Smooth muscle cell (in vitro differentiated cells): ENCODE data around the gene FXYD7. TPM values are rescaled to one million over a fixed set of nuclear protein-coding genes. Genes with fewer than 3 reads are reported as not detected.

Source experiments
- DNase-seq: peaks from one replicate; lab custom pipeline; 2025; ENCODE audit not compliant: unreplicated experiment; lab: John Stamatoyannopoulos, UW
- H2AFZ ChIP-seq: fragments of 200-600 bp; sonication (generic); 2 replicates; pipeline ENCODE4 v1.6.0; 2016; ENCODE audit warnings: antibody characterized with exemption, low read depth, mild to moderate bottlenecking
- H3F3A ChIP-seq: fragments of 200-600 bp; sonication (generic); 2 replicates; pipeline ENCODE4 v1.6.0; 2017; ENCODE audit warnings: antibody characterized with exemption, low read depth
- H3K27ac ChIP-seq: fragments of 200-600 bp; sonication (generic); 2 replicates; pipeline ENCODE4 v1.5.1; 2016; ENCODE audit warnings: low read depth, mild to moderate bottlenecking
- H3K27me3 ChIP-seq: fragments of 200-600 bp; sonication (generic); 2 replicates; pipeline ENCODE4 v1.6.1; 2016; ENCODE audit warnings: low read depth, mild to moderate bottlenecking
- H3K36me3 ChIP-seq: fragments of 200-600 bp; sonication (generic); 2 replicates; pipeline ENCODE4 v1.5.1; 2016; ENCODE audit warnings: low read depth
- H3K4me1 ChIP-seq: fragments of 200-600 bp; sonication (generic); 2 replicates; pipeline ENCODE4 v1.5.1; 2016; ENCODE audit warnings: low read depth
- H3K4me2 ChIP-seq: fragments of 200-600 bp; sonication (generic); 2 replicates; pipeline ENCODE4 v1.6.0; 2016; ENCODE audit warnings: mild to moderate bottlenecking
- H3K4me3 ChIP-seq: fragments of 200-600 bp; sonication (generic); 2 replicates; pipeline ENCODE4 v1.5.1; 2016; ENCODE audit warnings: mild to moderate bottlenecking
- H3K79me2 ChIP-seq: fragments of 200-600 bp; sonication (generic); 2 replicates; pipeline ENCODE4 v1.6.0; 2016; ENCODE audit warnings: low read depth, mild to moderate bottlenecking
- H3K9ac ChIP-seq: fragments of 200-600 bp; sonication (generic); 2 replicates; pipeline ENCODE4 v1.6.0; 2016; ENCODE audit warnings: low read depth
- H3K9me3 ChIP-seq: fragments of 200-600 bp; sonication (generic); replicated peaks from 2 replicates; pipeline ENCODE4 v1.5.1; 2016; ENCODE audit warnings: low read depth
- H4K20me1 ChIP-seq: fragments of 200-600 bp; sonication (generic); 2 replicates; pipeline ENCODE4 v1.6.0; 2016; ENCODE audit warnings: low read depth
- CTCF ChIP-seq: fragments of 200-600 bp; sonication (generic); IDR thresholded peaks from 2 replicates; pipeline ENCODE4 v1.5.1; 2017; ENCODE audit warnings: borderline replicate concordance, mild to moderate bottlenecking, antibody characterized with exemption; ENCODE audit not compliant: insufficient read depth, poor library complexity, severe bottlenecking
- WGBS: methylation state at CpG from one replicate; pipeline ENCODE4 v1.1.7; 2016; ENCODE audit warnings: low lambda C conversion rate; 5-methylcytosine and 5-hydroxymethylcytosine counted together
- polyA plus RNA-seq: library from polyadenylated mRNA; unstranded; fragments of >200 nt; fragmentation: Nextera tagmentation; extraction: Ambion mirVana; gene quantifications from 2 replicates; pipeline ENCODE4 v1.2.1, GENCODE V29; 2016
- total RNA-seq: library from RNA; depleted of rRNA; stranded (reverse); fragments of >200 nt; gene quantifications from 2 replicates; pipeline ENCODE4 v1.2.3, GENCODE V29; 2014

Gene FXYD7
- total and polyA plus RNA-seq, 2 experiments from 2014 or later: not detected

GRCh38 chr19:35136977-35137702, 5.9 kb upstream of the FXYD7 start:
- H3K9ac ChIP-seq: no peak overlapping the region
- no peaks in the 10 kb centered on the region for H4K20me1 ChIP-seq
- H3K27ac ChIP-seq: no peak overlapping the region
- DNase-seq: no peak
- H3F3A ChIP-seq: no peaks in the 10 kb centered on the region
- H3K79me2 ChIP-seq: no peaks in the 10 kb centered on the region
- WGBS: 80% methylated on average over 9 of the region's 9 CpGs
- TF ChIP-seq CTCF: no peak
- no peaks in the 10 kb centered on the region for H3K9me3 ChIP-seq
- no peaks in the 10 kb centered on the region for H3K36me3 ChIP-seq
- peaks cover 20% of the 10 kb centered on the region for H3K4me1 ChIP-seq
- no peak overlapping the region for H3K4me3 ChIP-seq
- H2AFZ ChIP-seq: no peak overlapping the region
- peaks cover 9% of the 10 kb centered on the region for H3K27me3 ChIP-seq
- no peak overlapping the region for H3K4me2 ChIP-seq

DNA sequence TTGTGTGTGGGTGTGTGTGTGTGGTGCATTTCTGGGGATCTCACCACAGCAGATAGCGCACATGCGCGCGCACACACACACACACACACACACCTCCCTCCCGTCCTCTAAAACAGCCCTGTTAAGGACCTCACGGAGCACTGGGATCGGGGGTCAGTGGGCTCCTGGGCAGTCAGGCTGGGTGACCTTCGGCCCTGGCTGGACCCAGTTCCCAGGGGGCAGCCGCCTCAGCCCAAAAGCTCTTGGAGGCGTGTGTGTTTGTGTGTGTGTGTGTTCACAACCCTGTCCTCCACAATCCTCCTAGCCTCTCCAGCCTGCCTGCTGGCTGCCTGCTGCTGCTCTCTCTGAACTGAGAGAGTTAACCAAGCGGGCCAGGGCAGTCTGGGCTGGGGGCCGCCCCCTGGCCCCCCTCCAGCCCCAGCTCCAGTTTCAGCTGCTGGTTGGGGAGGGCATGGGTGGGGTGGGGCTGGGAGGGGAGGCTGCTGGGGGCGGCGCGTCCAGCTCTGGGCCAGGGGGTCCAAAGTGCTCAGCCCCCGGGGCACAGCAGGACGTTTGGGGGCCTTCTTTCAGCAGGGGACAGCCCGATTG, 4.7 kb upstream of the FXYD7 start, which contains the start of gene FXYD1:
TSS of gene FXYD1 (plus strand) at position 520 of the 588 bp plus-strand sequence. CDS start 1,256 bp downstream, outside the sequence.
- H3K4me2 ChIP-seq: no peak within 1 kb of the TSS
- peaks cover 21% of the 10 kb centered on the region for H3K27me3 ChIP-seq
- peaks cover 20% of the 10 kb centered on the region for H3K4me1 ChIP-seq
- H3F3A ChIP-seq: no peaks in the 10 kb centered on the region
- no peaks in the 10 kb centered on the region for H3K9me3 ChIP-seq
- no peak within 1 kb of the TSS for H3K9ac ChIP-seq
- 87% methylated on average over 14 of the region's 18 CpGs for WGBS
- no peaks in the 10 kb centered on the region for H3K36me3 ChIP-seq
- H4K20me1 ChIP-seq: no peaks in the 10 kb centered on the region
- H3K27ac ChIP-seq: no peak within 1 kb of the TSS
- no peak within 1 kb of the TSS for H3K4me3 ChIP-seq
- DNase-seq: no peak
- no peak for TF ChIP-seq CTCF
- H3K79me2 ChIP-seq: no peaks in the 10 kb centered on the region
- no peak within 1 kb of the TSS for H2AFZ ChIP-seq

DNA sequence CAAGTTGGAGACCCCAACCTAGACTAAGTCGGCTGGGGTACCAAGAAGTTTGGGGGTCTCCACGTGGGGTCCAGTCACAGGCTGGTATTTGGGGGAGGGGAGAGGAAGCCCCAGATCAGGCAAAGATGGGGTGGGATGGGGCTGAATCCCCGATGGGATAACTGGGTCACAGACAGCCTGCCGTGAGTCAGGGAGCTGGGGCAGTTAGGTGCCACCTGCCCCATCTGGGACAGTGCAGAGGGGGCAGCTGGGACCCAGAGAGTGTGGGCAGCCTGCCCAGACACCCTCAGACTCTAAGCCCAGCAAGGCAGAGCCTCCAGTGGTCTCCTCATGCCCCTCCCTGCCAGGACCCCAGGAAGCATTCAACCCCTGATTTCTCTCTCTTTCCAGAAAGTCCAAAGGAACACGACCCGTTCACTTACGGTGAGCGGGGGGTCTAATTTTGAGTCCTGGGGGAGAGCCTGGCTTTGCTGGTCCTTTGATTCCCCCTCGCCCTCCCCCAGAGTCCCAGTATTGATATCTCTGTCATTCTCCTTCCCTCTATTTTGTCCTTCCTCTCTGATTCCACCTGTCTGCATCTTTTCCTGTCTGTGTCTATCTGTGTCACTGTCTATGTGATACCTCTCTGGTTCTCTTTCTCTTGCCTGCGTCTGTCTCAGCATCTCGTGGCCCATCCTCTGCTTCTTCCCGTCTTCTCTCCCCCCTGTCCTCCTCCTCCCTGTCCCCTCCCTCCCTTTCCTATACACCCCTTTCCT, 2.7 kb upstream of the FXYD7 start:
- DNase-seq: no peak
- Histone ChIP-seq H3K4me3 (no peak overlapping the region), H3K79me2 (no peaks in the 10 kb centered on the region), H3K27me3 (peaks cover 41% of the 10 kb centered on the region), H3K4me1 (peaks cover 12% of the 10 kb centered on the region), H4K20me1 (no peaks in the 10 kb centered on the region), H3K9me3 (no peaks in the 10 kb centered on the region), H3F3A (no peaks in the 10 kb centered on the region), H3K36me3 (no peaks in the 10 kb centered on the region), H2AFZ (no peak overlapping the region), H3K27ac (no peak overlapping the region), H3K4me2 (peak overlapping the region; percentile 36), H3K9ac (no peak overlapping the region)
- WGBS: 85% methylated on average over 12 of the region's 12 CpGs
- no peak for TF ChIP-seq CTCF
